Fibroblast of skin of scalp (primary cell): ENCODE data around the gene RFX1.
A peak's percentile ranks its signal among the peaks of the same experiment; 100 is the strongest.
"Not testable (repeated sequence)": the region's sequence is repeated elsewhere in the genome, so short reads cannot be mapped to it uniquely, and the experiment has no call there.

Experiments
- DNase-seq: peaks from one replicate; pipeline ENCODE4 v3.0.0-alpha.2; 2013

RFX1 gene

GRCh38 chr19:13978351-13979243 is 27.5 kb downstream of the RFX1 start:
- peak; percentile 40 for DNase-seq

DNA sequence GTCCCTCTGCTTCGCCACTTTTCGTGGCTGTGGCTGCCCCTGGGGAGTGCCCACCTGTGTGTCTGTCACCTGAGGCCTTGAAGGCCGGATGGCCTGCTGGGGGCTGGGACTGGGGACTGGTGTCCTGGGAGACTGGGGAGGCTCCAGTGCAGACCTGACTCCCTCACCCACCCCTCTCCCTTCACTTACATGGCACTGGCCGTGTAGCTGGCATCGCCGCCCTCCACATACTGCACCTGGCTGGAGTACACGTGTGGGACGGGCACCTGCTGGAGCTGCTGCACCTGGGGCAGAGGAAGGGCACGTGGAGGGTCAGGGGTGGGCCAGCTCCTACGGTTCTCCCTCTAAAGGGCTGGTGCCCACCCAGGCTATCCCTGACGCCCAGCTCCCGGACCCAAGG is 28.3 kb downstream of the RFX1 start:
- DNase-seq, result no peak

- peak; percentile 28 for DNase-seq
These were observed 29.7 kb downstream of the RFX1 start for GRCh38 chr19:13976446-13976845.

DNA sequence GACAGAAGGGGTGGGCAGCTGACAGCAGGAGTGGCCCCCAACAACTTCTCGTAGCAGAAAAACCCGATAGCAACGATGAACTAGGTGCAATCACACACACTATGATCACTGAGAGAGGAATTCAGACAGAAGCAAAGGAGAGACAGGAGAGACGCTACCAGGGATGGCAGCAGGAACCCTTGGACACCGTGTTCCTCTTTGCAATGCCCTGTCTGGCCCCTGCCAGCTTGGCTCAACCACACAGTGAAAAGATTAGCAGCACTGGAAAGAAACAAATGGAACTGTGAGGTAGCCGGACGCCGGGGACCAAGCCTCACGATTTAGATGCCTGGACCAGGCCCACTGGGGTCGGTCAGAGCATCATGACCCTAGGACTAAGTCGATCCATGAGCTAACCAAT is 30.2 kb downstream of the RFX1 start:
- no peak for DNase-seq

GRCh38 chr19:13974073-13974472 is 32.0 kb downstream of the RFX1 start:
- no peak for DNase-seq

DNA sequence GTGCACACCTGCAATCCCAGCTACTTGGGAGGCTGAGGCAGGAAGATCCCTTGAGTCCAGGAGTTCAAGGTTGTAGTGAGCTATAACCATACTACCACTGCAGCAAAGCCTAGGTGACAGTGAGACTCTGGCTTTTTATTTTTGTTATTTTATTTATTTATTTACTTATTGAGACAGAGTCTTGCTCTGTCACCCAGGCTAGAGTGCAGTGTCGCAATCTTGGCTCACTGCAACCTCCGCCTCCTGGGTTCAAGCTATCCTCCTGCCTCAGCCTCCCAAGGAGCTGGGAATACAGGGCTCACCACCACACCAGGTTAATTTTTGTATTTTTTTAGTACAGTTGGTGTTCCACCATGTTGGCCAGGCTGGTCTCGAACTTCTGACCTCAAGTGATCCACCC is 32.6 kb downstream of the RFX1 start:
- DNase-seq, result not testable (repeated sequence)

DNA sequence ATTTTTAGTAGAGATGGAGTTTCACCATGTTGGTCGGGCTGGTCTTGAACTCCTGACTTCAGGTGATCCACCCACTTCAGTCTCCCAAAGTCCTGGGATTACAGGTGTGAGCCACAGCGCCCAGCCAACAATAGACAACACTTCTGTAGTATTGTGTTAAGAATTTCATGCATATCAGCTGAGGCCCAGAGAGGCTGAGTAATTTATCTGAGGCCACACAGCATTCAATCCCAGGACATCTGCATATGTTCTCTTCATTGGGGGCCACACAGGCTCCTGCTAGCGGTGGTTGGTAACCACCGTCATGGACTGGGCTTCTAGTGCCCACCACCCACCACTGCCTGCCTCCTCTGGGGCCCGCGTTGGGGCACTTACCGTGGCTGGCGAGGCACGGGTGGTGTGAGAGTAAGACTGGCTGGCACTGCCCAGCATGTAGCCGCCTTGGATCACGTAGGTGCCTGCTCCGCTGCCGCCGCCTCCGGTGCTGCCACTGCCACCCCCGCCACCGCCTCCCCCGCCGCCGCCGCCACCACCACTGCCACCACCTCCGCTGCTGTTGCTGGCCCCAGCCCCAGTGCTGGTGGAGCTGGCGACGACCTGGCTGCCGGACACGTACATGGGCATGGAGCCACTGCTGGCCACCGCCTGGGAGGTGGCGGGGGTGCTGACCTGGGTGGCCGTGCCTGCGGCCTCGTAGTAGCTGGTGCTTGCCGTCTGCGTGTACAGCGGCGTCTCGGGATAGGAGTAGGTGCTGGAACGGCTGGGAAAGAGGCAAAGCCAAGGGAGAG is 33.6 kb downstream of the RFX1 start:
- no peak for DNase-seq

- DNase-seq, result not testable (repeated sequence)
These were observed 34.3 kb downstream of the RFX1 start for GRCh38 chr19:13971868-13972267.

GRCh38 chr19:13969897-13970296 is 36.2 kb downstream of the RFX1 start:
- no peak for DNase-seq

DNA sequence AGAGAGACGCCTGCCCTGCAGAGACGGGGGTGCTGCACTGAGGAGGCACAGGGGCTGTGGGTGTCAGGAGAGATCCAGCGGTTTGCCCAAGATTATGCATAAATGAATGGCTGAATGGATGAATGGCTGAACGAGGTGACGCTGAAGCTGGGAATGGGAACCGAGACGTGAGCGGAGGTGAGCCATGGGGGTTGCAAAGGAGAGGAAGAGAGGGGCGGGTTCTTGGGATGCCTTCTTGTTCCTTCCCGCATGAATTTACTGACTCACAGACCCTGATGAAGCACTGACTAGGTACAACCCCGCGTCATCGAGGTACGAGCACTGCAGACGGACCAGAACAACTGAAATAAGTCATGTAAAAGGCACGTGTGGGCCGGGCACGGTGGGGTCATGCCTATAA is 37.1 kb downstream of the RFX1 start:
- no peak for DNase-seq

DNA sequence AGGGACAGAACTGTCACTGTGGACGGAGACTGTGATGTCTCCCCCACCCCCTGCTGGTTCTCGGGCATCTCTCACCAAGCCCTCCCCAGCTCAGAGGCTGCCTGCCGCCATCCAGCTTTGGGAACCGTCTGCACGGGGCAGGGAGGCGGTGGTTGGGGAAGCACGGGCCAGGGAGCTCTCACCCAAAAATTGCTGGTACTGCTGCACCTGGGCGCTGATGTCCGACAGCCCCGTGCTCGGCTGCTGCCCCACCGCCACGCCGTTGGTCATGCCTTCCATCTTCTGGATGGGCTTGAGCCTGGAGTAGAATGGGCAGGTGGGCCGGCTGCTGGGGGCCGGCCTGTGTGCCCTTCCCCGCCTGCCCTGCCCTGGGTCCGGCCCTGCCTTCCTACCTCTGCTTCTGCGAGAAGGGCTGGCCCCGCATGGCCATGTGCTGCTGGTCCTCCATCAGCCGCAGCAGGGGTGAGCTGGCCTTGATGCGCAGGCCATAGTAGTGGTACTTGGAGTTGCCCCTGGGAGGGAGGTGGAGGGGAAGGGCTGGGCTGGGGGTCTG is 37.7 kb downstream of the RFX1 start:
- DNase-seq, result no peak

- DNase-seq, result not testable (repeated sequence)
These were observed 38.9 kb downstream of the RFX1 start for GRCh38 chr19:13967206-13967605.

GRCh38 chr19:13966684-13967128 is 39.4 kb downstream of the RFX1 start:
- DNase-seq, result no peak

DNA sequence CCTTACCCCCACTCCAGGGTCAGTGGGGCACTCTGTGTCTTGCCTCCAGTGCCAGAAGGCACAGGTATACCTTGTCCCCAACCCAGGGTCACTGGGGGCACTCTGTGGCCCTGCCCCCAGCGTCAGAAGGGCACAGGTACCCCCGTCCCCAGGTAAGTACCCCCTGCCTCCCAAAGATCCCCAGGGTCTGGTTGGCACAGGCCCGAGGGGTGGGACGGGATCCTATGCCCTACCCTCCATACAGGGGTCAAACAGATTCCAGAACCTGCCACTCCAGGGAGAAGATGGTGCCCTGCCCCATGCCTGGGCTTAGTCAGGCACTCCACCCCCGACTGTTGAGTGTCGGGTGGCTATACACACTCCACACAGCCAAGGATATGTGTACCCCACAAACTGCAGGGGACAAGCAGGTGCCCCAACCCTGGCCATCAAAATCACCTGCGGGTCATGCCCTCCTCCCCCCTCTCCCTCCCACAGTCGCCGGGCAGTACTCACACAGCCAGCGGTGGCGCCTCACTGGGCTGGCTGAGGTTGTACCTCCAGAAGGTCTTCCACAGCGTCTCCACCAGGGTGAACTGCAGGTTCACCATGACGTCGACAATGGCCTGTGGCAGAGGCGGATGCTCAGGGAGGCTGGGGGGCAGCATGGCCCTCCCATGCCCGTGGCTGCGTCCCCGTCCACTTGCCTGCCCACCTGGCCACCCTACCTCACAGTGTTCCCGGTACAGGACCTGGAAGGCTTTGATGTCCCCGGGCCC is 40.0 kb downstream of the RFX1 start:
- DNase-seq, result no peak

DNA sequence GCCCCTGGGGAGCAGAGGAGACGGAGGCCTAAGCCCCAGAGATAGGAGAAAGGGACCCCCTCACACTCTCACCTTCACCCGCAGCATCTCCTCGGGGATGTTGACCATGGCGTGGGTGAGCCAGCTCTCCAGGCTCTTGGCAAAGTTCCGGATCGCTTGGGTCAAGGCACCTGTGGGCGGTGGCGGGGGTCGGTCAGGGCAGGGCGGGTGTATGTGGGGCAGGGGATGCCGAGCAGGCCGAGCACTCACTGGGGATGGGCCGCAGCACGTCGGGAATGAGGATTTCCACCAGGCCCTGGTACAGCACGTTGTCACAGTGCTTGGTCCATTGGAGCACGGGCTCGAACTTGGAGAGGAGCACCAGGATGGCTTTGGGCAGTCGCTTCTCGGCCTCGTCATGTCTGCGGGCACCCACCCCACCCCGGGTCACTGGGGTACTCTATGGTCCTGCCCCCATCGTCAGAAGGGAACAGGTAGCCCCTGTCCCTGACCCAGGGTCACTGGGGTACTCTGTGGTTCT is 40.7 kb downstream of the RFX1 start:
- no peak for DNase-seq

DNA sequence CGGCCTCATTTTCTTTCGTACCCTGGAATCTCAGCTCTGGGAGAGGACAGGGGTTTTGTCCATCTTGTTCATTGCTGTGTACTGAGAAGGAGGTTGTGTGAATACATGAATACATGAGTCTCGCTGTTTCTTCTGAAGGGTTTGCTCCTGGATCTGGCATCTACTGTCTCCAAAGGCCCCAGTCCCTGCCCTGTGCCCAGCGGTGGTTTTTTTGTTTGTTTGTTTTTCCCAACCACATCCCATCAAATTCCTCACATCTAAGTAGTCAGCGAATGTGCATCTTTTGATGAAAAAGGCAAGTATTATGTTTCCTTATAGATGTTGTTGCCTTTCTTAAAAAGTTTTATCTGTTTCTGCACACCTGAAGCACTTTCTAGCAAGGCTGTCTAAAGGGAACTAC is 41.3 kb downstream of the RFX1 start:
- peak; percentile 39 for DNase-seq

- DNase-seq, result no peak
These were observed 42.5 kb downstream of the RFX1 start for GRCh38 chr19:13963603-13964105.

DNA sequence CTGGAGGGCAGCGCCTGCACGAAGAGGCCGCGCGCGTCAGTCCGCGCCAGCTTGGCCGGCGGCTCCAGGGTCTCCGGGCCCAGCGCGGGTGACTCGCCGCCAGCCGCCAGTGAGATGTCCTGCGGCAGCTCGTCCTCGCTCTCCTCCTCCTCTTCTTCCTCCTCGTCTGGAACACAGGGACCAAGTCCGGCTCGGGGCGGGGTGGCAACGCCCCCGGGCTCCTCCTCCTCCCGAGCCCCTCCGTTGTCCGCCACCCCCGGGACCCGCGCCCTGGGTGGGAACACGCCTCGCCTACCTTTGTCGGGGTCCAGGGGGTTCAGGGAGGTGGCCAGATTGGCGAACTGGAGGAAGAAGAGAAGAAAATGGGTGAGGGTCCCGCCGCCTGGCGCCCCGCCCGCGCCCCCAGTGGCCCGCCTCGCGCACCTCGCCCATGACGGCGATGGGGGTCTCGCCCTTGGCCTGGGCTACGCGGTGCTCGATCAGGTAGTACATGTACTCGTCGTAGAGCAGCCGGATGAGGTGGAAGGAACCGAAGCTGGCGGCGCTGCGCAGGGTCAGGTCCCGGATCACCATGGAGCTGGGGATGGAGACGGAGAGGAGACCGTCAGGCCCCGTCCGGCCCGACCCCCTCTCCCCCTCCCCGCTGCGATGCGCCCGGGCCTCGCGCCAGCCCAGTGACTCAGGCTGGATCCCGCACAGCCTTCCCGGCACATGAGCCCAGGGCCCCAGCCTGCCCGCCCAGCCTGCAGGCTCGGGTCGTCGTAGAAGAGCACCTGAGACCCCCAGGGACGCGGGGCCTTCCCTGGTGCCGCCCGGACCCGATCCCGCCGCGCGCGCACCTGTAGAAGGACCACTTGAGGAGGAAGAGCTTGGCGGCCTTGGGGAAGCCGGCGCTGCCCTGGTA is 43.2 kb downstream of the RFX1 start:
- no peak for DNase-seq

DNA sequence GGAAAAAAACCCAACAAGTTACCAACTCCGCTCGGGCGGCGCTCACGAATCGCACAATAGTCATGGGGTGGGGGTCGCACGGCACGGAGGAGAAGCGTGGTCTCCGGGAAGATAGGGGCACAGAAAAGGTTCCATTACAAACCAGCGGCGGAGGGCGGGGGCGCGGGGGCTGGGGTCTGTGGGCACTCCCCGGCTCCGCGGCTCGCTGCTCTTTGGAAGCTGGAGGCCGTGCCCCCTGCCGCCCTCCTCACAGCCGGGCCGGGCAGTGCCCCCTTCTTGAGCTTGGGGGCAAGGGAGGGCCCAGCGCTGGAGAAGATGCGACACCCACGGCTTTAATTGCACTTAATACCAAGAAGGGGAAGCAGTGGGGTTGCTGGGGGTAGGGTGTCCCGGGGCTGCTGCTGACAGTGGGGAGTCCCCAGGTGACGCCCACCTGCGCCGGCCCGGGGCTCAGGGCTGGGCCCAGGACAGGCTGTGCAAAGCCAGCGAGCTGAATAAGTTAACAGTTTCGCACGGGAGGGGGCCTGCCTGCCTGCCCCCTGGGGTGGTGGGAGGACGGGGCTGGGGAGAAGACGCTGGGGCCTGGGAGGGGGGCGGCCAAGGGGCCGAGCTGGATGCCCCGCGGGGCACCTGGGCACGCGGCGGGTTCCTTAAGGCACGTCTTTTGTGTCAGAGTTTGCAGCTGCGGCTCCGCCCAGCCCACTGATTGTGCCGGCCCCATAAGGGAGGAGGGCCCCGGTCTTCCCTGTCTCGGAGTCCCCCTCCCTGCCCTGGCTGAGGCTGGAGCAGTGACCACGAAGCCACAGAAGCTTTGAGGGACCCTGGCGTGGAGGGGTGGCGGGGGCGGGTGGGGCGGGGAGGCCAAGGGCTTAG is 44.1 kb downstream of the RFX1 start:
- DNase-seq, result no peak
